ENCODE results near the gene ANKS1A.

GRCh38 chr6:35076997-35077712 lies 188.1 kb downstream of the ANKS1A start:
- TF ChIP-seq MAX (IDR thresholded peaks at IDR 0.05) (no peak), EP300 (IDR thresholded peaks at IDR 0.05; ENCODE audit: borderline replicate concordance) (no peak)
